Measurements from ENCODE around the gene HAPLN3. TPM values are rescaled to one million over a fixed set of nuclear protein-coding genes. Genes with fewer than 3 reads are reported as not detected.

Gene HAPLN3
- total and polyA plus RNA-seq, 8 donors, result 0.32 to 3.7 (median 2.0) TPM

DNA sequence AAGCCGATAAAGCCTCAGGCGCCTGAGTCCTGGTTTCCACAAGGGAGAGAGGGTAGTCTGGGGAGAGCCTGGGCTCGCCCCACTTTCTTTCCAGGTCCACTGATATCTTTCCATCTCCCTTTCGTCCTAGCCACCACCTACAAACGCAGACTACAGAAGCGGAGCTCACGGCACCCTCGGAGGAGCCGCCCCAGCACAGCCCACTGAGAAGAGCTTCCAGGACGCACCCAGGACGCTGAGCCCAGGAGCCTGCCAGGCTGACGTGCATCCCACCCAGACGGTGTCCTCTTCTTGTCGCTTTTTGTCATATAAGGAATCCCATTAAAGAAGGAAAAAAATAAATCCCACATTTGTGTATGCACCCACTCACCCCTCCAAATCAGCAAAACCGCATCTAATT is 21.1 kb downstream of the HAPLN3 start:
- no peak for ATAC-seq
- H3K27me3 ChIP-seq, result no peaks in the 10 kb centered on the region
- FAIRE-seq, result no peak

DNA sequence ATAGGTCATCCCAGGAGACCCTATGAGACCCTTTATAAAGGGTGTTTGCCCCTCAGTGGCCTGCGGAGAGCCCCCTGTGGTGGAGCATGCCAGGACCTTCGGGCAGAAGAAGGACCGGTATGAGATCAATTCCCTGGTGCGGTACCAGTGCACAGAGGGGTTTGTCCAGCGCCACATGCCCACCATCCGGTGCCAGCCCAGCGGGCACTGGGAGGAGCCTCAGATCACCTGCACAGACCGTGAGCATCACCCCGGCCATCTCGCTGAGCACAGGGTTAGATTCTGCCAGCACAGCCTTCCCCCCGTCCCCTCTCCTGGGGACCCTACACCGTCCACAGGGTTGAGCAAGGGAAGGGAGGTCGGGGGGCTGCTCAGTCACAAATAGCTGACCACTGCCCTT is 21.6 kb downstream of the HAPLN3 start:
- FAIRE-seq (no peak), ATAC-seq (no peak), DNase-seq (no peak)
- Histone ChIP-seq H3K4me3 (no peak overlapping the region), H3K27ac (no peak overlapping the region), H3K36me3 (no peaks in the 10 kb centered on the region), H3K9me3 (no peaks in the 10 kb centered on the region), H3K4me1 (no peaks in the 10 kb centered on the region), H3K27me3 (no peaks in the 10 kb centered on the region)
- intact Hi-C loops (cut with DNase I), result no loop called here
- TF ChIP-seq, protein P1, sequence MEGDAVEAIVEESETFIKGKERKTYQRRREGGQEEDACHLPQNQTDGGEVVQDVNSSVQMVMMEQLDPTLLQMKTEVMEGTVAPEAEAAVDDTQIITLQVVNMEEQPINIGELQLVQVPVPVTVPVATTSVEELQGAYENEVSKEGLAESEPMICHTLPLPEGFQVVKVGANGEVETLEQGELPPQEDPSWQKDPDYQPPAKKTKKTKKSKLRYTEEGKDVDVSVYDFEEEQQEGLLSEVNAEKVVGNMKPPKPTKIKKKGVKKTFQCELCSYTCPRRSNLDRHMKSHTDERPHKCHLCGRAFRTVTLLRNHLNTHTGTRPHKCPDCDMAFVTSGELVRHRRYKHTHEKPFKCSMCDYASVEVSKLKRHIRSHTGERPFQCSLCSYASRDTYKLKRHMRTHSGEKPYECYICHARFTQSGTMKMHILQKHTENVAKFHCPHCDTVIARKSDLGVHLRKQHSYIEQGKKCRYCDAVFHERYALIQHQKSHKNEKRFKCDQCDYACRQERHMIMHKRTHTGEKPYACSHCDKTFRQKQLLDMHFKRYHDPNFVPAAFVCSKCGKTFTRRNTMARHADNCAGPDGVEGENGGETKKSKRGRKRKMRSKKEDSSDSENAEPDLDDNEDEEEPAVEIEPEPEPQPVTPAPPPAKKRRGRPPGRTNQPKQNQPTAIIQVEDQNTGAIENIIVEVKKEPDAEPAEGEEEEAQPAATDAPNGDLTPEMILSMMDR (IDR thresholded peaks at IDR 0.05), result no peak
- WGBS, 2 donors, result 58 to 71% methylated on average over 13 of the region's 13 CpGs

More for the DNA sequence above, 21.1 kb downstream of the HAPLN3 start:
- Histone ChIP-seq H3K36me3 (no peaks in the 10 kb centered on the region), H3K9me3 (no peaks in the 10 kb centered on the region), H3K27ac (no peak overlapping the region), H3K4me3 (no peak overlapping the region), H3K4me1 (no peaks in the 10 kb centered on the region)
- TF ChIP-seq, protein P1 (IDR thresholded peaks at IDR 0.05), result no peak
- 49 to 67% methylated on average over 15 of the region's 15 CpGs for whole genome bisulfite sequencing, 2 donors
- intact Hi-C loops (cut with DNase I), result no loop called here
- DNase-seq, result no peak

DNA sequence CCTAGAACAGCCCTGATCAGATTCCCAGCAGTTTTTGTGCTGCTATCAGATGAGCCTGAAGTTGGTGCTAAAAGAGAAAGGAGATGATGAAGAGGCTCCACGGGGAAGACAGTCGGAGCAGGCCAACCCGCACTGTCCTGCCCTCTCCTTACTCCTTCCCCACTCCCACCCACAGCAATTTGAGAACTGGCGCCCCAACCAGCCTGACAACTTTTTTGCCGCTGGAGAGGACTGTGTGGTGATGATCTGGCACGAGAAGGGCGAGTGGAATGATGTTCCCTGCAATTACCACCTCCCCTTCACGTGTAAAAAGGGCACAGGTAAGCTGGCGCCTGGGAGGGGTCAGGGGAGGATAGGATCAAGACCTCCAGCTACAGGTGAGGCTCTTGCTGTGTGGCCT is 22.6 kb downstream of the HAPLN3 start:
- Histone ChIP-seq H3K27me3 (no peaks in the 10 kb centered on the region), H3K4me3 (no peak overlapping the region), H3K4me1 (no peaks in the 10 kb centered on the region), H3K36me3 (no peaks in the 10 kb centered on the region), H3K27ac (no peak overlapping the region), H3K9me3 (no peaks in the 10 kb centered on the region)
- no peak for FAIRE-seq
- TF ChIP-seq, protein P1 (IDR thresholded peaks at IDR 0.05), result no peak
- DNase-seq, result no peak
- no peak for ATAC-seq
- intact Hi-C loops (cut with DNase I), result no loop called here
- WGBS, 2 donors, result 32 to 33% methylated on average over 9 of the region's 9 CpGs

DNA sequence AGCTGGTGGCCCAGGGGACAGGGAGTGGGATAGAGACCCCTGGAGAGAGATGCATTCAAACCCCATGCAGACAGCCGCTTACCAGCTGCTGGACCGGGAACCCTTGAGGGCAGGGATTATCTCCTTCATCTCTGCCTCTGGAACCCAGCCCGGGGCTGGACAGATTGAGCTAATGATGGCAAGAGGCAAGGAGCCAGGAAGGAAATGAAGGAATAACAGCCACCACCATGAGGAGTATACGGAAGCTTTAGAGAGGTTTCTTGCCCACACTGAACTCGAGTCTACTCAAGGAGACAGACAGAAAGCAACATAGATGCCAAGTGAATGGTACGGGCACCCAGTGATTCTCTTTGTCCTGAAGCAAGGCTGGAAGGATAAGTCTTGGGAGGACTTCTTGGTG is 23.2 kb downstream of the HAPLN3 start:
- intact Hi-C loops (cut with DNase I), result no loop called here
- Histone ChIP-seq H3K4me1 (no peaks in the 10 kb centered on the region), H3K4me3 (no peak overlapping the region), H3K27me3 (no peaks in the 10 kb centered on the region), H3K27ac (no peak overlapping the region), H3K36me3 (no peaks in the 10 kb centered on the region), H3K9me3 (no peaks in the 10 kb centered on the region)
- WGBS, 2 donors, result 53 to 65% methylated on average over 6 of the region's 6 CpGs
- no peak for ATAC-seq
- TF ChIP-seq, protein P1 (IDR thresholded peaks at IDR 0.05), result no peak
- FAIRE-seq, result no peak
- DNase-seq, result no peak

DNA sequence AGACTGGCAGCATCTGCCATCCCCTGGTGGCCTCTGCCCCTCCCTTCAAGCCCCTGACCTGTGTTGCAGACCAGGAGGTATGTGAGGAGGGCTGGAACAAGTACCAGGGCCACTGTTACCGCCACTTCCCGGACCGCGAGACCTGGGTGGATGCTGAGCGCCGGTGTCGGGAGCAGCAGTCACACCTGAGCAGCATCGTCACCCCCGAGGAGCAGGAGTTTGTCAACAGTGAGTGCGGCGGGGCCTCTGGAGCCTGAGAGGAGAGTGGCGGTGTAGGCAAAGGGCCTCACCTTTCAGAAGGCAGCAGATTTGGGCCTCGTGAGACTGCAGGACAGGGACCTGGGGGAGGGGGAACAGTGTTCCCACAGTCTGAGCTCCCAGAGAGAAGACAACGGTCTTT is 24.0 kb downstream of the HAPLN3 start:
- FAIRE-seq, result no peak
- H3K4me1 ChIP-seq, result no peaks in the 10 kb centered on the region
- no peak overlapping the region for H3K4me3 ChIP-seq
- no peaks in the 10 kb centered on the region for H3K9me3 ChIP-seq
- intact Hi-C loops (cut with DNase I), result no loop called here
- 46 to 54% methylated on average over 14 of the region's 14 CpGs for WGBS, 2 donors
- no peak overlapping the region for H3K27ac ChIP-seq
- H3K27me3 ChIP-seq, result no peaks in the 10 kb centered on the region
- H3K36me3 ChIP-seq, result no peaks in the 10 kb centered on the region
- TF ChIP-seq, protein P1 (IDR thresholded peaks at IDR 0.05), result no peak
- ATAC-seq, result no peak
- no peak for DNase-seq
